ENCODE results near the gene KHDRBS2. TPM values are rescaled to one million over a fixed set of nuclear protein-coding genes. Genes with fewer than 3 reads are reported as not detected.

KHDRBS2 gene
- total RNA-seq, 1 experiment from 2014 or later = 1.2 TPM

DNA sequence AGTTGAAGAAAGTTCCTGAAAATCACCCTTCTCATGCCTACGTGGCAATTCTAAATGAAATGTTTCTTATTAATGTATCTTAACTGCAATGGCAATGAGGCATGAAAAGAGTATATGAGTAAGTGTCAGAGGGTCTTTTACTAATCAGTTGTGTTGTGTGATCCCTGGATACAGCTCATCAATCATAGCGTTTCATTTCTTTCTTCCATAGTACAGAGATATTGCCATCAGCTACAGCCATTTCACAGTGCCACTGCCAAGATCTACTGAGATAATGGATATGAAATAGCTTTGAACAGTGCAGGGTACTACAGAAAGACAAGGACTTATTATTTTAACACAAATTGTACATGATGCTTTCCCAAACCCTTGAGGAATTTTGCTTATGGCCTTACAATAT is 450.8 kb downstream of the KHDRBS2 start:
- Mint-ChIP-seq H3K4me3 (no peak overlapping the region), H3K27me3 (ENCODE audit: low read depth) (no peaks in the 10 kb centered on the region), H3K36me3 (peaks cover 2% of the 10 kb centered on the region; the same call in 1 of the 2 replicates), H3K27ac (no peak overlapping the region), H3K9me3 (peaks cover 23% of the 10 kb centered on the region), H3K4me1 (peaks cover 4% of the 10 kb centered on the region; the same call in 1 of the 2 replicates)
- TF ChIP-seq PRRX2 (CRISPR knock-in tag; IDR thresholded peaks at IDR 0.05) = no peak
- TF ChIP-seq GRHL2 (CRISPR knock-in tag; IDR thresholded peaks at IDR 0.05; ENCODE audit: insufficient replicate concordance, severe bottlenecking) = no peak
- TF ChIP-seq AR (CRISPR knock-in tag; IDR thresholded peaks at IDR 0.05) = no peak
- TF ChIP-seq, protein P1, sequence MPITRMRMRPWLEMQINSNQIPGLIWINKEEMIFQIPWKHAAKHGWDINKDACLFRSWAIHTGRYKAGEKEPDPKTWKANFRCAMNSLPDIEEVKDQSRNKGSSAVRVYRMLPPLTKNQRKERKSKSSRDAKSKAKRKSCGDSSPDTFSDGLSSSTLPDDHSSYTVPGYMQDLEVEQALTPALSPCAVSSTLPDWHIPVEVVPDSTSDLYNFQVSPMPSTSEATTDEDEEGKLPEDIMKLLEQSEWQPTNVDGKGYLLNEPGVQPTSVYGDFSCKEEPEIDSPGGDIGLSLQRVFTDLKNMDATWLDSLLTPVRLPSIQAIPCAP (CRISPR knock-in tag; IDR thresholded peaks at IDR 0.05) = no peak
- TF ChIP-seq TCF7 (CRISPR knock-in tag; IDR thresholded peaks at IDR 0.05; ENCODE audit: low read depth) = no peak
- TF ChIP-seq ELF4 (CRISPR knock-in tag; IDR thresholded peaks at IDR 0.05; ENCODE audit: low read depth) = no peak
- TF ChIP-seq ZMAT4 (CRISPR knock-in tag; IDR thresholded peaks at IDR 0.05) = no peak
- TF ChIP-seq, protein P2, sequence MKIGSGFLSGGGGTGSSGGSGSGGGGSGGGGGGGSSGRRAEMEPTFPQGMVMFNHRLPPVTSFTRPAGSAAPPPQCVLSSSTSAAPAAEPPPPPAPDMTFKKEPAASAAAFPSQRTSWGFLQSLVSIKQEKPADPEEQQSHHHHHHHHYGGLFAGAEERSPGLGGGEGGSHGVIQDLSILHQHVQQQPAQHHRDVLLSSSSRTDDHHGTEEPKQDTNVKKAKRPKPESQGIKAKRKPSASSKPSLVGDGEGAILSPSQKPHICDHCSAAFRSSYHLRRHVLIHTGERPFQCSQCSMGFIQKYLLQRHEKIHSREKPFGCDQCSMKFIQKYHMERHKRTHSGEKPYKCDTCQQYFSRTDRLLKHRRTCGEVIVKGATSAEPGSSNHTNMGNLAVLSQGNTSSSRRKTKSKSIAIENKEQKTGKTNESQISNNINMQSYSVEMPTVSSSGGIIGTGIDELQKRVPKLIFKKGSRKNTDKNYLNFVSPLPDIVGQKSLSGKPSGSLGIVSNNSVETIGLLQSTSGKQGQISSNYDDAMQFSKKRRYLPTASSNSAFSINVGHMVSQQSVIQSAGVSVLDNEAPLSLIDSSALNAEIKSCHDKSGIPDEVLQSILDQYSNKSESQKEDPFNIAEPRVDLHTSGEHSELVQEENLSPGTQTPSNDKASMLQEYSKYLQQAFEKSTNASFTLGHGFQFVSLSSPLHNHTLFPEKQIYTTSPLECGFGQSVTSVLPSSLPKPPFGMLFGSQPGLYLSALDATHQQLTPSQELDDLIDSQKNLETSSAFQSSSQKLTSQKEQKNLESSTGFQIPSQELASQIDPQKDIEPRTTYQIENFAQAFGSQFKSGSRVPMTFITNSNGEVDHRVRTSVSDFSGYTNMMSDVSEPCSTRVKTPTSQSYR (CRISPR knock-in tag; IDR thresholded peaks at IDR 0.05) = no peak
- TF ChIP-seq IRF2 (CRISPR knock-in tag; IDR thresholded peaks at IDR 0.05; ENCODE audit: borderline replicate concordance, low read depth) = no peak
- TF ChIP-seq, protein P3, sequence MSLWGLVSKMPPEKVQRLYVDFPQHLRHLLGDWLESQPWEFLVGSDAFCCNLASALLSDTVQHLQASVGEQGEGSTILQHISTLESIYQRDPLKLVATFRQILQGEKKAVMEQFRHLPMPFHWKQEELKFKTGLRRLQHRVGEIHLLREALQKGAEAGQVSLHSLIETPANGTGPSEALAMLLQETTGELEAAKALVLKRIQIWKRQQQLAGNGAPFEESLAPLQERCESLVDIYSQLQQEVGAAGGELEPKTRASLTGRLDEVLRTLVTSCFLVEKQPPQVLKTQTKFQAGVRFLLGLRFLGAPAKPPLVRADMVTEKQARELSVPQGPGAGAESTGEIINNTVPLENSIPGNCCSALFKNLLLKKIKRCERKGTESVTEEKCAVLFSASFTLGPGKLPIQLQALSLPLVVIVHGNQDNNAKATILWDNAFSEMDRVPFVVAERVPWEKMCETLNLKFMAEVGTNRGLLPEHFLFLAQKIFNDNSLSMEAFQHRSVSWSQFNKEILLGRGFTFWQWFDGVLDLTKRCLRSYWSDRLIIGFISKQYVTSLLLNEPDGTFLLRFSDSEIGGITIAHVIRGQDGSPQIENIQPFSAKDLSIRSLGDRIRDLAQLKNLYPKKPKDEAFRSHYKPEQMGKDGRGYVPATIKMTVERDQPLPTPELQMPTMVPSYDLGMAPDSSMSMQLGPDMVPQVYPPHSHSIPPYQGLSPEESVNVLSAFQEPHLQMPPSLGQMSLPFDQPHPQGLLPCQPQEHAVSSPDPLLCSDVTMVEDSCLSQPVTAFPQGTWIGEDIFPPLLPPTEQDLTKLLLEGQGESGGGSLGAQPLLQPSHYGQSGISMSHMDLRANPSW (CRISPR knock-in tag; conservative IDR thresholded peaks at IDR 0.05; ENCODE audit: low read depth) = no peak
- no peak for TF ChIP-seq TEAD1 (CRISPR knock-in tag; IDR thresholded peaks at IDR 0.05)
- no peak for TF ChIP-seq GTF2I (CRISPR knock-in tag; conservative IDR thresholded peaks at IDR 0.05)
- TF ChIP-seq ATF6 (CRISPR knock-in tag; IDR thresholded peaks at IDR 0.05) = no peak
- no peak for TF ChIP-seq ZNF219 (CRISPR knock-in tag; IDR thresholded peaks at IDR 0.05; ENCODE audit: borderline replicate concordance)
- no peak for TF ChIP-seq ZNF121 (CRISPR knock-in tag; IDR thresholded peaks at IDR 0.05)
- no peak for TF ChIP-seq SMAD4 (CRISPR knock-in tag; IDR thresholded peaks at IDR 0.05)
- TF ChIP-seq, protein P4, sequence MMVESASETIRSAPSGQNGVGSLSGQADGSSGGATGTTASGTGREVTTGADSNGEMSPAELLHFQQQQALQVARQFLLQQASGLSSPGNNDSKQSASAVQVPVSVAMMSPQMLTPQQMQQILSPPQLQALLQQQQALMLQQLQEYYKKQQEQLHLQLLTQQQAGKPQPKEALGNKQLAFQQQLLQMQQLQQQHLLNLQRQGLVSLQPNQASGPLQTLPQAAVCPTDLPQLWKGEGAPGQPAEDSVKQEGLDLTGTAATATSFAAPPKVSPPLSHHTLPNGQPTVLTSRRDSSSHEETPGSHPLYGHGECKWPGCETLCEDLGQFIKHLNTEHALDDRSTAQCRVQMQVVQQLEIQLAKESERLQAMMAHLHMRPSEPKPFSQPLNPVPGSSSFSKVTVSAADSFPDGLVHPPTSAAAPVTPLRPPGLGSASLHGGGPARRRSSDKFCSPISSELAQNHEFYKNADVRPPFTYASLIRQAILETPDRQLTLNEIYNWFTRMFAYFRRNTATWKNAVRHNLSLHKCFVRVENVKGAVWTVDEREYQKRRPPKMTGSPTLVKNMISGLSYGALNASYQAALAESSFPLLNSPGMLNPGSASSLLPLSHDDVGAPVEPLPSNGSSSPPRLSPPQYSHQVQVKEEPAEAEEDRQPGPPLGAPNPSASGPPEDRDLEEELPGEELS (CRISPR knock-in tag; IDR thresholded peaks at IDR 0.05) = no peak
- ATAC-seq (no peak), DNase-seq (ENCODE audit: low spot score) (no peak)
- CTCF ChIA-PET = no interaction called here
- POLR2A ChIA-PET = no interaction called here
